ENCODE data around the gene FAM240B.

The FAM240B gene

DNA sequence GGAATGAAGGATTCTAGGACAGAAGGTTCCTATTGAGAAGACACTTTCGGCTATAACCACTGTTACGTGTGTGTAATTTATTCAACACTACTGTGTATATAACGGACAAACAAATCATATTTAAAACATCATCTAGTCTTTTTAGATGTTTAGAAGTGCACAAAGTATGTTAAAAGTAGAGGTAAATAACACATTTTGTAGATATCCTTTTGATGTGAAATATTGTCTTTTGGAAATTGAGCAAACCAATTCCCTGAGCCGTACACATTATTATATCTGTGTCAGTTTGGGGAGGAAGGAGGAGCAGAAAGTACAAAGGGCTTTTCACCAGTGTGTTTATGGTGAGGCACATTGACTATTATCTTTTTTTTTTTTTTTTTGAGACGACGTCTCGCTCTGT, 60.4 kb downstream of the FAM240B start:
- H3K4me3 ChIP-seq (ENCODE audit: low read depth, low read length) = no peak overlapping the region
- TF ChIP-seq, protein P1, sequence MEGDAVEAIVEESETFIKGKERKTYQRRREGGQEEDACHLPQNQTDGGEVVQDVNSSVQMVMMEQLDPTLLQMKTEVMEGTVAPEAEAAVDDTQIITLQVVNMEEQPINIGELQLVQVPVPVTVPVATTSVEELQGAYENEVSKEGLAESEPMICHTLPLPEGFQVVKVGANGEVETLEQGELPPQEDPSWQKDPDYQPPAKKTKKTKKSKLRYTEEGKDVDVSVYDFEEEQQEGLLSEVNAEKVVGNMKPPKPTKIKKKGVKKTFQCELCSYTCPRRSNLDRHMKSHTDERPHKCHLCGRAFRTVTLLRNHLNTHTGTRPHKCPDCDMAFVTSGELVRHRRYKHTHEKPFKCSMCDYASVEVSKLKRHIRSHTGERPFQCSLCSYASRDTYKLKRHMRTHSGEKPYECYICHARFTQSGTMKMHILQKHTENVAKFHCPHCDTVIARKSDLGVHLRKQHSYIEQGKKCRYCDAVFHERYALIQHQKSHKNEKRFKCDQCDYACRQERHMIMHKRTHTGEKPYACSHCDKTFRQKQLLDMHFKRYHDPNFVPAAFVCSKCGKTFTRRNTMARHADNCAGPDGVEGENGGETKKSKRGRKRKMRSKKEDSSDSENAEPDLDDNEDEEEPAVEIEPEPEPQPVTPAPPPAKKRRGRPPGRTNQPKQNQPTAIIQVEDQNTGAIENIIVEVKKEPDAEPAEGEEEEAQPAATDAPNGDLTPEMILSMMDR (IDR thresholded peaks at IDR 0.05; ENCODE audit: low read depth, low read length) = no peak

DNA sequence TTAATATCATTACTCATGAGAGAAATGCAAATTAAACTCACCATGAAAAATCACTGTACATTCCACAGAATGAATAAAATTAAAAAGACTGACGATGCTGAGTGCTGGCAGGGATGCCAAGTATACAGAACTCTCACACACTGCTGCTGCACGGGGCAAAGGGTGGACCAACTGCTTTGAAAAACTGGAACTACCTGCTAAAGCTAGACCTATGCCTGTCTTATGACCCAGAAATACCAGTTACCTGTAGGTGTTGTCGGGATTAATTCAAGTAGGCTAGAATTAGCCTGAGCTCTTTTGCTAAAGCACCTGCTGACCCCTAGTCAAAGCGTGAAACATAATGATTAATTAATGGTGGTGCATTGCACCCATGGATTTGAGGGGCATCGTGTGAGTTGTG, 63.0 kb downstream of the FAM240B start:
- TF ChIP-seq, protein P1 (IDR thresholded peaks at IDR 0.05; ENCODE audit: low read depth, low read length) = no peak
- no peak overlapping the region for H3K4me3 ChIP-seq (ENCODE audit: low read depth, low read length)

DNA sequence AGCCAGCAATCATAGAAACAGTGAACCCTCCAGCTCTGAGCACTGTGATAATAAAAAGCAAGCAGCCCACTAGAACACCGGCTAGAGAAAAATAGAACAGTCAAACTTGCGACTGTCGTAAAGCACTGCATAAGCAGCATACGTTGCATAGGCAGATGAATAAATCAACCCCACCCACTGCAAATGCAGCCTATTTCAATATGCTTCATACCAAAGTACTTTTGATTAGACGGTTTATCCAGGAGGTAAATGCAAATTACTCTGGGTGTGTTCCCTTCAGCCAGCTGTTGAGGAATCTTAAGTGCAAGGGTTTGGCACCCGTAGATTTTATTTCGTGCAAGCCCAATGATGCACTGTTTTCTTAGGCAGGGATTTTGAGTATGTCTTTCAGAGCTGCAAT, 67.4 kb downstream of the FAM240B start:
- TF ChIP-seq, protein P1 (IDR thresholded peaks at IDR 0.05; ENCODE audit: low read depth, low read length) = no peak
- H3K4me3 ChIP-seq (ENCODE audit: low read depth, low read length) = no peak overlapping the region

DNA sequence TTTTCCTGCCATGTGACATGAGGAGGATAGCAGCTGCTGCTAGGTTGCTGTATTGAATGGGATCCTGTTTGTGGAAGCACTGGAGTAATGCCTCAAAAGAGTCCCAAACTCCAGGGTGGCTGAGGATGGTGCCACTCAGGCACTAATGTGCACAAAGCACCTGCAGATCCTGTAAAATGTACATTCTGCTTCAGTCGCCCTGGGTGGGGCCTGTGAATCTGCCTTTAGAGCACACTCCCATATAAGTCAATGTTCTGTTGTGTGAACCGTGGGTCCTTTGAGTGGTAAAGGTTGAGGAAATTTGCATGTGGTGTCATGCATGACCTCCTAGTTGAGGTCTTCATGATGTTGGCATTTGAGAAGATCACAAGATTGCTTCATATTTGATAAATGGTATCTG, 67.9 kb downstream of the FAM240B start:
- TF ChIP-seq, protein P1 (IDR thresholded peaks at IDR 0.05; ENCODE audit: low read depth, low read length) = no peak
- no peak overlapping the region for H3K4me3 ChIP-seq (ENCODE audit: low read depth, low read length)

DNA sequence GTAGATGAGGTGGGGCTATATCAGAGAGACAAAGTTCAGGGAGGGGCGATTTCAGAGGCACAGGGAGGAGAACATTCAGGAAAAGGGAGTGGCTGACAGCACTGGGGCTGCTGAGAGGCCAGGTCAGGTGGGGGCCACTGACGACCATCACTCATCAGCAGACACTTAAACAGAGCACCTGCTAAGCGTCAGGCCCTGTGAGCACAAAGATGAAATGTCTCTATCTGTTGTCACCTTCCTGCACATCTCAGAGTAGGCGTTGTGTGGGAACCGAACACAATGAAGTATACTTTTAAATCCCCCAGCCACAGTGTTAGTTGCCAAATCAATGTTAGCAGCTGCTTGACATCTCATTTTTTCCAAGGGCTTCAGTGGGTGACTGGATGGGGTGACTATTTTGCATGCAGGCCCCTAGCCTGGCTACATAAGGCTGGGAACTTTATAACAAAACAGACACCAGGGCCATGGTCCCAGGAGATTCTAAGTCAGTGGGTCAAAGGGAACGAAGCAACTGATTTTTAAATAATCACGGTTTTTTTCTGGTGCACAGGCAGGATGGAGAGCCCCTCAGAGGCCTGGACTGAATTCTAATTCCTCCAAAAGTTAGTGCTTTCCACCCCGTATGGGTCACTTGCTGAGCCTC, 68.4 kb downstream of the FAM240B start:
- TF ChIP-seq, protein P1 (IDR thresholded peaks at IDR 0.05; ENCODE audit: low read depth, low read length) = no peak
- no peak overlapping the region for H3K4me3 ChIP-seq (ENCODE audit: low read depth, low read length)

DNA sequence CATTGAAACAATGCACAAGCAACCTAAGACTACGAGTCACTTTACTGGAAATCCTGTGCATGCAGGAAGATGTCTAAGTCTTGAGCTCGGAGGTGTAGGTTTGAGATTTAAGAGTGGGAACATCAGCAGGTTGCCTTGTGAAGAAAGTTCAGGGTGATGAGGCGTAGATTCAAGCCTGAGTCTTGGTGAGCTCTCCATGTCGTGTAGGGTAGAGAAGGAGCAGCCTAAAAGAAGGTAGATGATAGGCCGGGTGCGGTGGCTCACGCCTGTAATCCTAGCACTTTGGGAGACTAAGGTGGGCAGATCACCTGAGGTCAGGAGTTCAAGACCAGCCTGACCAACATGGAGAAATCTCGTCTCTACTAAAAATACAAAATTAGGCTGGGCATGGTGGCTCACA, 69.4 kb downstream of the FAM240B start:
- no peak overlapping the region for H3K4me3 ChIP-seq (ENCODE audit: low read depth, low read length)
- TF ChIP-seq, protein P1 (IDR thresholded peaks at IDR 0.05; ENCODE audit: low read depth, low read length) = no peak

DNA sequence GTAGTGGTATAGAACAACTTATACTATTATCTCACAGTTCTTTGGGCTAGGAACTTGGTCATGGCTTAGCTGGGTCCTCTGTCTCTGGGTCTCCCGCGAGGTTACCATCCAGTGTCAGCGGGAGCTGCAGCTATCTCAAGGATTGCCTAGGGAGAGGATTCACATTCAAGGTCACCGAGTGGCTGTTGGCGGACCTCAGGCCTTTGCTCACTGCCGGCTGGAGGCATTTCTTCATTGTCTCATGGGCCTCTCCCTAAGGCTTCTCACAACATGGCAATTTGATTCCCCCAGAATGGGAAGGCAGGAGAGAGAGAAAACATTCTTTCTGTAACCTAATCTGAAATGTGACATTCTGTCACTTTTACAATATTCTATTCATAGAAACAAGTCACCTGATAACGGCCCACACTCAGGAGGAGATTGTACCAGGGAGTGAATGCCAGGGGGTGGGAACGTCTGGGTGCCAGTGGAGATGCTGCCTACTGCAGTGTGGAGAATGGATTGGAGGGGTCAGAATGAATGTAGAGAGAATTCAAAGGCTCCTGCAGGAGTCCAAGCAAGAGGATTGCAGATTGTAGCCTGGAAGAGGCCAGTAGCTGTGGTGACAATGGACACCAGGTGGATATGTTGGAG, 70.1 kb downstream of the FAM240B start:
- no peak overlapping the region for H3K4me3 ChIP-seq (ENCODE audit: low read depth, low read length)
- TF ChIP-seq, protein P1 (IDR thresholded peaks at IDR 0.05; ENCODE audit: low read depth, low read length) = no peak
